Activated naive CD8-positive, alpha-beta T cell treated with anti-CD3 and anti-CD28 coated beads for 36 hours (primary cell): ENCODE measurements around the gene MXRA8. TPM values are rescaled to one million over a fixed set of nuclear protein-coding genes. Genes with fewer than 3 reads are reported as not detected.
"Not testable (repeated sequence)": the region's sequence is repeated elsewhere in the genome, so short reads cannot be mapped to it uniquely, and the experiment has no call there.

Source experiments
- DNase-seq: peaks from one replicate; pipeline ENCODE4 v3.0.0; 2021
- H3K27ac Mint-ChIP-seq: one replicate; pipeline ENCODE4 v1.8.0; 2022; ENCODE audit warnings: mild to moderate bottlenecking, moderate library complexity, mixed read lengths
- H3K27me3 Mint-ChIP-seq: one replicate; pipeline ENCODE4 v1.8.0; 2022; ENCODE audit warnings: mild to moderate bottlenecking, mixed read lengths
- H3K36me3 Mint-ChIP-seq: one replicate; pipeline ENCODE4 v1.8.0; 2021; ENCODE audit warnings: mild to moderate bottlenecking, mixed read lengths
- H3K4me1 Mint-ChIP-seq: one replicate; pipeline ENCODE4 v1.8.0; 2021; ENCODE audit warnings: mixed read lengths
- H3K4me3 Mint-ChIP-seq: one replicate; pipeline ENCODE4 v1.8.0; 2022; ENCODE audit warnings: mild to moderate bottlenecking, moderate library complexity, mixed read lengths
- H3K9me3 Mint-ChIP-seq: one replicate; pipeline ENCODE4 v1.8.0; 2022; ENCODE audit warnings: mixed read lengths
- total RNA-seq, 2 experiments: library from RNA; stranded (reverse); gene quantifications; one replicate each; pipeline ENCODE4 v1.2.3, GENCODE V29; 2021

MXRA8 gene
- total RNA-seq, 2 experiments from 2014 or later = 0.50 to 0.97 TPM

DNA sequence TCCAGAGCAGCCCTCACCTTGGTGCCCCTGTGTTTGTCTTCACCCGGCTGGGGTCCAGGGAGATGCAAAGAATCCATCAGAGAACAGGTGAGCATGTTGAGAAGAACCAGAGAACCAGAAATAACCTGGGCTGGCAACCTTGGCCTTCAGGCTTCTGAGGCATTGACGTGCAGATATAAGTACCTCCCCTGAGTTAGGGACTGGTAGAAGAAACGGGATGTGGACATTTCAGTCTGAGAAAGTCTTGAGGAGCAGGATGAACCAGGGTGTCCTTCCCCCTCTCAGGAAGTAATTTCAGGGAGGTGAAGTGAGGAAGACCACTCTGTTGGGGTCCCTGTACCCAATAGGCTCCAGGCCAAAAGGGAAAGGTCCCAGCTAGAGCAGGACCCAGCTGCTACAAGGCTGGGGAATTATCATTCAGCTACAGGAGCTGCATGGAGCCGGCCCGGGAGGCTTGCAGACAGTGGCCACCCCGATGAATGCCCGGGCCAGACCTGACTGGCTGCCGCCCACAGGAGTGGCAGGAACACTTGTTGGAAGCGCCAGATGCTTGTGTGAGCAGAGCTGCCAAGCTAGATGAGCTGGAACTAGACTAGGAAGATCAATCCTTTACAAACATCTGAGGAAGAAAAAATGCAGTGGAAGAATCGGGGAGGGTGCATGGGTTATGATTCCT lies 18.3 kb upstream of the MXRA8 start:
- Mint-ChIP-seq H3K27me3 (no peaks in the 10 kb centered on the region), H3K36me3 (peaks cover 6% of the 10 kb centered on the region), H3K4me1 (peaks cover 17% of the 10 kb centered on the region), H3K4me3 (peak overlapping the region; percentile 89), H3K9me3 (no peaks in the 10 kb centered on the region), H3K27ac (peak overlapping the region; percentile 62)
- DNase-seq = no peak

DNA sequence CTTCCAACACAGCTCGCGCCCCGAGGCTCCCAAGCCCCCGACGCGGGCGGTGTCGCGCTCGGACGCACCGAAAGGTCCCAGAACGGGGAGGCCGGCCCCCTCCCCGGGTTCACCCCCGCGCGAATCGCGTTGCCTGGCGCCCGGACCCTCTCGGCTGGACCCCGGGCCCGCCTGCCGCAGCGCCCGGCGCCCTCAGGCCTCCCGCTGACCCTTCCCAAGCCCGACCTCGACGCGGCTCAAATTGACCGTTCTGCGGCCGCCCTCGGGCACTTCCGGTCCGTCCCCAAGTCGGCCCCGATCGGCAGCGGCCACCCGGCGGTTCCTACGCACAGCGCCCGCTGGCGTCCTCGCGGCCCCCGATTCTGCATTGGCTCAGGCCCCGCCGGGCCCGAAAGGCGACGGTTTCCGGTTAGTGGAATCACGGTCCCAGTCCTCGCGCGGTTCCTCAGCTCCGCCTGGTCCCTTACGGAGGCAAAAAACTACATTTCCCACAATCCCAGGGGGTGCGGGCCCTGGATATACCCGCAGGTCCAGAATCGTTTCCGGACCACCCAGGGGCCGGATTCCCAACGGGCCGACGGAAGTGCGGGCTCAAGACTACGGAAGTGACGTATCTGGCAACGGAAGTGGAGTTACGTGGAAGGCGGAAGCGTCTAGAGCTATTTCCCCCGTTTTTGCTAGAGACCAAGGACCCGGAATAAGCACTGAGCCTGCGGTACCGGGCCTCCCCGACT lies 16.7 kb upstream of the MXRA8 start, which contains the start of gene AURKAIP1:
TSS of gene AURKAIP1 (minus strand) at position 279 of the 734 bp plus-strand sequence. CDS start 451 bp downstream, outside the sequence.
- Mint-ChIP-seq H3K9me3 (no peaks in the 10 kb centered on the region), H3K4me3 (peak within 1 kb of the TSS; percentile 89), H3K27me3 (no peaks in the 10 kb centered on the region), H3K4me1 (peaks cover 21% of the 10 kb centered on the region), H3K36me3 (peaks cover 6% of the 10 kb centered on the region), H3K27ac (peak within 1 kb of the TSS; percentile 95)
- DNase-seq = peak; percentile 97

DNA sequence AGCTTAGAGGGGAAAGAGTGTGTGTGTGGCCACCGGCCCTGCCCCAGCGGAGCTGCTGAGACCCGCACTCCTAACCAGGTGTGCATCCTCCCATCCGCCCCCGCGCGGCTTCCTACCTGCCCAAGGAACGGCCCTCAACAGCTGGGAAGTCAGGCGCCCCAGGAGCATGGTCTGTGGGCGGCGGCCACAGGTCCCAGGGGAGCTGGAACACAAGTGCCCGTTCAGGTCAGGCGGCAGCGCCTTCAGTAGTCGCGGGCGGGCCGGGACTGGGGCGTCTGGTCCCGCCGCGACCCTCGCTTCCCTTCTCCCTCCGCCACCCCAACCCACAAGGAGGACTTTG lies 16.2 kb upstream of the MXRA8 start:
- Mint-ChIP-seq H3K36me3 (peaks cover 6% of the 10 kb centered on the region), H3K9me3 (no peaks in the 10 kb centered on the region), H3K4me1 (peaks cover 21% of the 10 kb centered on the region), H3K27ac (peak overlapping the region; percentile 66), H3K27me3 (no peaks in the 10 kb centered on the region), H3K4me3 (peak overlapping the region; percentile 89)
- no peak for DNase-seq

DNA sequence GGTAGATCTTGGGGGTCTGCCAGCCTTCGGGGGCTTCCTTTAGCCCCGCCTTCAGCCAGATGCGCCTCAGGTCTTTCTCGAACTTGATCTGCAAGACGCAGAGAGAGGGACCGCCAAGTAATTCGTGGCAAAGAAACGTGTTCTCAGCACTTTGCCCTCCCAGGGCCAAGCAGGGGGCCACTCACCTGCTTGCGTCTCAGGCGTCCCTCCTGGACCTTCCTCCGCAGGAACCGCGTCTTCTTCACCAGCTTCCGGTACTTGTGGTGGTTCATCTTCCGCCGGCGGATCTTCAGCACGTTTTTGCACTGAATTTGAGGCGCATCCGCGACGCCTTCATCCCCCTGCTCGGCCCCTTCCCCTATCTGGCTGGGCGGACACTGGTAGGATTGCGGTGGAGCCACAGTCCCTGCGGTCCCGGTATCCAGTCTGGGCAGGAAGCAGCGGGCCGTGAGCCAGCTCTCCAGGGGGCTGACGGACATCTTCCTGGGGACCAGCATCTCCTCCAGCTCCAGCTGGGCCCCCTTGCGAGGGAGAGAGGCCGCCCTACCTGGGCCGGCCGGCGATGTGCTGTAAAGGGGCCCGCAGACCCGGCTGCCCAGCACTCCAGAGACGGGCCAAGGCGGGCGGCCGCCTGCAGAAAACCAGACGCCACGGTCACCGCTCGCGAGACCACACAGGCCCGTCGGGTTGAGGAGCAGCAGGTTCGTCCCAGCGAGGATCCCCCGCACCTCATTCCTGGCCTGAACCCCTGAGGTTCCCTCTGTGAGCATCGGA lies 15.6 kb upstream of the MXRA8 start:
- Mint-ChIP-seq H3K27ac (peak overlapping the region; percentile 66), H3K36me3 (peaks cover 6% of the 10 kb centered on the region), H3K9me3 (no peaks in the 10 kb centered on the region), H3K4me1 (peaks cover 21% of the 10 kb centered on the region), H3K4me3 (peak overlapping the region; percentile 89), H3K27me3 (no peaks in the 10 kb centered on the region)
- no peak for DNase-seq

DNA sequence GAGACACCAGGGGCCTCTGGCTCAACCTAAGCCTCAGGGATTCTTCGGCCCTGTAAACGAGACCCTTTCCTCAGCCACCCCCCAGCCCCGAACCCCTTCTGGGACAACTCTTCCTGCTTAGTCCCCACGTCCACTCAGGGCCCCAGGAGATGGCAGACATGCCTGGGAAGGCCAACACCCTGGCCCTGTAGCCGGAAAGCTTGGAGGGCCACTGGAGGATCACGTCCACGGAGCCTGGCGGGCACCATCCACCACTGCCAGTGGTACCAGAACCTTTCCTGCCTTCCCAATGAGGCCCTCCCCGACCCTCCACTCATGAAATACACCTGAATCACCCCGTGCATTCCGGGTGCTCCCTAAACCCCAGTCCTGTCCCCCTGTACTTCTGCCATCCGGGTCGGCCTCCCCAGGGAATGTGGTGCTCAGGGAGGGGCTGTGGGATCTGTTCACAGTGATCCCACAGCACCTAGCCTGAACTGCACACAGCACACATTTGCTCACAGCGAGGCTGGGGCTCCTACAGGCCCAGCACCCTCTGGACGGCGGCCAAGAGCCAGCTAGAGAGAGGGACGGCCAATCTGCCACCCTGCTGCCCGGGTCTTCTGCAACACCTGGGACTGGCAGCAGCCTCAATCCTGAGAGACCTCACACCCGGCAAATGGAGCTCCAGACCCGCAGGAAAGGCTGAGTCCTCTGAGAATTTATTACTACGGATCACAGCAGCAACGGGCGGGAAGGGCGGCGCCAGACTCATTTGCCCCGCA lies 14.9 kb upstream of the MXRA8 start:
- DNase-seq = no peak
- Mint-ChIP-seq H3K27me3 (no peaks in the 10 kb centered on the region), H3K4me1 (peaks cover 21% of the 10 kb centered on the region), H3K27ac (peak overlapping the region; percentile 12), H3K36me3 (peaks cover 6% of the 10 kb centered on the region), H3K4me3 (peak overlapping the region; percentile 89), H3K9me3 (no peaks in the 10 kb centered on the region)

DNA sequence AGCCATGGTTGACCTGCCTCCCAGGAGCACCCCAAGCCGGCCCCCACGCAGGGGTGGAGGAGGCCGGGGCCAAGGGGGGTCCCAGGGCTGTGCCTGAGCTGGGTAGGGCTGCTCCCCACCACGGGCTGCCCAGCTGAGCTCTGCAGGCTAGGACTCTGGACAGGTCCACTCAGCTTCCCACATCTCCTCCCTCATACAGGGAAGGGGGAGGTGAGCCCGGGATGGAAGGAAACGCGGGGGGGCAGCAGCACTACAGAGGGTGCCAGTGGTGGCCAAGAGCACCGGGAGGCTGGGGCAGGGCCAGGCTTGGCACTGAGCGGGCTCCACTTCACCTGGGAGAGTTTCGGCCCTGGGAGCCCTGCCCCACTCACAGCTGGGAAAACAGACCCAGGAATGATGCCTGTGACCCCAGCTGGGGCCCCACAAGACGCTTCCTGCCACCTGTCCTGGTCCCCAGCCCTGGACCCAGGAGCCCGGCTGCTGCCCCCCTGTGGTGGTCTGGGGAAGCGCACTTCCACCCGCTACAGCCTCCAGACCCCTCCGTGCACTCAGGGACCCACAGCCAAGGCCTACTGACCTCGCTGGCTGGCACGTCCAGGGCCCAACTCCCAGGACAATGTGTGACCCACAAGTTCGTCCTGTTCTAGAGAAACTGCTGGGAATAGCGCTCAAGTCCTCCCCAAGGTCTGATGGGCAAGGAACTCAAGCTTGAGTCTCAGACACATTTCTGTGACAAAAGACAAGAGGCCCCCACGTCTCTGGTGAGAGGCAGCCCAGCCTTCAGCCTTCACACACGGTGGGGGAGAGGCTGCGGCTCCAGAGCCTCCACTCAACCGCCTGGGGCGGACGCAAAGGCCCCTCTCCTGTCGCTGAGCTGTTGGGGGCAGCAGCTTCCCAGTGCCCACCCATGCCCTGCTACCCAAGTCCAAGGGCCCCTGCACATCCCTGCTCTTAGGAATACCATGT lies 13.7 kb upstream of the MXRA8 start:
- no peak overlapping the region for H3K4me3 Mint-ChIP-seq
- no peaks in the 10 kb centered on the region for H3K9me3 Mint-ChIP-seq
- peak; percentile 81 for DNase-seq
- peaks cover 21% of the 10 kb centered on the region for H3K4me1 Mint-ChIP-seq
- H3K27ac Mint-ChIP-seq = peak overlapping the region; percentile 42
- H3K27me3 Mint-ChIP-seq = no peaks in the 10 kb centered on the region
- peaks cover 6% of the 10 kb centered on the region for H3K36me3 Mint-ChIP-seq

DNA sequence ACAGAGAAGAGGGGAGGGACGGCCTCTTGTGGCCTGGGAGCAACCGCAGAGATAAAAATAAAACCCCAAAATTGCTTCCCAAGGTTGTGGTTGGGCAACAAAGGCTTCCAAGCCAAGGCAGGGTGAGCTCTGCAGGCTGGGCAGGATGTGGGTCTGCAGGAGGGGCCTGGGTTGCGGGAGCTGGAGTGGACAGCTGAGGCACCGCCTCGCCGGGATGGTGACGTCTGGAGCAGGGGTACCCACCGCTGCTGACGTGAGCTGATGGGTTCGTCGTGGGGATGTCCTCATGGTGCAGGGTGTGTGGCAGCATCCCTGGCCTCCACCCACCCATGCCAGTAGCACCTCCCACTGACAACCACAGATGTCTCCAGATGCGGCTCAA lies 13.0 kb upstream of the MXRA8 start:
- peak overlapping the region; percentile 9 for H3K4me3 Mint-ChIP-seq

DNA sequence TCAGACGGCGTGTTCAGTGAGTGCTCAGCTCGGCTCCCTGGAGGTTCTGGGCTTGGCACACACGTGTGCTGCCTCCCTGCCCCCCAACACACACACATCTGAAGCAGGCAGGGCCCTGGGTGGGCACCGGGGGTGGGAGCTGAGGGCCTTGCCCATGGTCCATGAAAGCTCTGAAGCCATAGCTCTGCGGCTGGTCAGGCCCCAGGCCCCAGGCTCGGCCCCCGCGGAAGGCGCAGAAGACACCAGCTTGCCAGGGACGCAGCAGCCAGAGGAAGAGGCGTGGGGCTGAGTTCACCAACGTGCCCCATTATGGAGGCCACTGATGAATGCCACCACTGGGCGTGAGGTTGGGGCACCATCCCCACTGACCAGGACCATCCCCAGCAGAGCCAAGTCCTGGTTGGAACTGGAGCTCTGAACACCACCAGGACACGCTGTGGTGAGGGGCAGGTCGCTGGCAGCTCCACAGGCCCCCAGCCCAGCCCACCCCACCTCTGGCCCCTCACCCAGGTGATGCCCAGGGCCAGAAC lies 12.5 kb upstream of the MXRA8 start:
- Mint-ChIP-seq H3K9me3 (no peaks in the 10 kb centered on the region), H3K4me1 (peaks cover 16% of the 10 kb centered on the region), H3K36me3 (peaks cover 4% of the 10 kb centered on the region)

More for the DNA sequence above, 13.0 kb upstream of the MXRA8 start:
- Mint-ChIP-seq H3K9me3 (no peaks in the 10 kb centered on the region), H3K27me3 (no peaks in the 10 kb centered on the region), H3K36me3 (peaks cover 4% of the 10 kb centered on the region), H3K4me1 (peaks cover 18% of the 10 kb centered on the region), H3K27ac (no peak overlapping the region)
- DNase-seq = peak; percentile 46

DNA sequence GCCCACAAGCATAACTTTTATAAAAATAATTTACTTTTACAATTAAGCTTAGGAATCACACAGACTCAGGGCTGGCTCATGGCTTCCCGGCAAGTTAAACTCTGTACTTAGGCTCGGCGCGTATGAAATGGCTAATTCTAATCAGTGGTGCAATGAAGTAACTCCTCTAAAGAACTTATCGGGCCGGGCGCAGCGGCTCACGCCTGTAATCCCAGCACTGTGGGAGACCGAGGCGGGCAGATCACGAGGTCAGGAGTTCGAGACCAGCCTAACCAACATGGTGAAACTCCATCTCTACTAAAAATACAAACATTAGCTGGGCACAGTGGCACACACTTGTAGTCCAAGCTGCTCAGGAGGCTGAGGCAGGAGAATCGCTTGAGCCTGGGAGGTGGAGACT lies 11.7 kb upstream of the MXRA8 start:
- not testable (repeated sequence) for H3K36me3 Mint-ChIP-seq, H3K27me3 Mint-ChIP-seq, H3K4me3 Mint-ChIP-seq, H3K27ac Mint-ChIP-seq, DNase-seq, H3K9me3 Mint-ChIP-seq
- peaks cover 16% of the 10 kb centered on the region for H3K4me1 Mint-ChIP-seq

More for the DNA sequence above, 12.5 kb upstream of the MXRA8 start:
- DNase-seq = no peak
- no peaks in the 10 kb centered on the region for H3K27me3 Mint-ChIP-seq
- no peak overlapping the region for H3K27ac Mint-ChIP-seq
- no peak overlapping the region for H3K4me3 Mint-ChIP-seq

DNA sequence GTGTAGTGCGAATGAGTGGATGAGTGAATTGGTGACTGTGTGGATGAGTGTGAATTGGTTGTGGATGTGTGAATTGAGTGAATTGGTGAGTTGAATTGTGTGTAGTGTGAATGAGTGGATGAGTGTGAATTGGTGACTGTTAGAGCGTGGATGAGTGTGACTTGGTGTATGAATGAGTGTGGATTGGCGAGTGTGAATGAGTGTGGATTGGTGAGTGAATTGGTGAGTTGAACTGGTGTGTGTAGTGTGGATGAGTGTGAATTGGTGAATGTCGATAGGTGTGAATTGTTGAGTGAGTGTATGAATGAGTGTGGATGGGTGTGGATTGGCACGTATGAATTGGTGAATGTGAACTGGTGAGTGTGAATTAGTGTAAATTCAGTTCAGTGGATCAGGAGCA lies 9.0 kb upstream of the MXRA8 start:
- H3K27me3 Mint-ChIP-seq = no peaks in the 10 kb centered on the region
- H3K9me3 Mint-ChIP-seq = no peaks in the 10 kb centered on the region
- no peak overlapping the region for H3K4me3 Mint-ChIP-seq
- H3K27ac Mint-ChIP-seq = no peak overlapping the region
- no peak for DNase-seq
- H3K36me3 Mint-ChIP-seq = peaks cover 1% of the 10 kb centered on the region
- peaks cover 6% of the 10 kb centered on the region for H3K4me1 Mint-ChIP-seq

DNA sequence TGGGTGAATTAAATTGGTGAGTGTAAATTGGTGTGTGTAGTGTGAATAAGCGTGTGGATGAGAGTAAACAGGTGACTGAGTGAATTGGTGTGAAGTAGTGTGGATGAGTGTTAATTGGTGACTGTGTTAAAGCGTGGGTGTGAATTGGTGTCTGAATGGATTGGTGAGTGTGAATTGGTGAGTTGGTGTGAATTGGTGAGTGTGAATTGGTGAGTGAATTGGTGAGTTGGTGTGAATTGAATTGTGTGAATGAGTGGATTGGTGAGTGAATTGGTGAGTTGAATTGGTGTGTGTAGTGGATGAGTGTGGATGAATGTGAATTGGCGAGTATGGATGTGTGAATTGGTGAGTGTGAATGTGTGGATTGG lies 8.3 kb upstream of the MXRA8 start:
- H3K4me3 Mint-ChIP-seq = no peak overlapping the region
- no peak for DNase-seq
- H3K9me3 Mint-ChIP-seq = no peaks in the 10 kb centered on the region
- no peaks in the 10 kb centered on the region for H3K27me3 Mint-ChIP-seq
- H3K27ac Mint-ChIP-seq = no peak overlapping the region
- no peaks in the 10 kb centered on the region for H3K36me3 Mint-ChIP-seq
- H3K4me1 Mint-ChIP-seq = peaks cover 4% of the 10 kb centered on the region

DNA sequence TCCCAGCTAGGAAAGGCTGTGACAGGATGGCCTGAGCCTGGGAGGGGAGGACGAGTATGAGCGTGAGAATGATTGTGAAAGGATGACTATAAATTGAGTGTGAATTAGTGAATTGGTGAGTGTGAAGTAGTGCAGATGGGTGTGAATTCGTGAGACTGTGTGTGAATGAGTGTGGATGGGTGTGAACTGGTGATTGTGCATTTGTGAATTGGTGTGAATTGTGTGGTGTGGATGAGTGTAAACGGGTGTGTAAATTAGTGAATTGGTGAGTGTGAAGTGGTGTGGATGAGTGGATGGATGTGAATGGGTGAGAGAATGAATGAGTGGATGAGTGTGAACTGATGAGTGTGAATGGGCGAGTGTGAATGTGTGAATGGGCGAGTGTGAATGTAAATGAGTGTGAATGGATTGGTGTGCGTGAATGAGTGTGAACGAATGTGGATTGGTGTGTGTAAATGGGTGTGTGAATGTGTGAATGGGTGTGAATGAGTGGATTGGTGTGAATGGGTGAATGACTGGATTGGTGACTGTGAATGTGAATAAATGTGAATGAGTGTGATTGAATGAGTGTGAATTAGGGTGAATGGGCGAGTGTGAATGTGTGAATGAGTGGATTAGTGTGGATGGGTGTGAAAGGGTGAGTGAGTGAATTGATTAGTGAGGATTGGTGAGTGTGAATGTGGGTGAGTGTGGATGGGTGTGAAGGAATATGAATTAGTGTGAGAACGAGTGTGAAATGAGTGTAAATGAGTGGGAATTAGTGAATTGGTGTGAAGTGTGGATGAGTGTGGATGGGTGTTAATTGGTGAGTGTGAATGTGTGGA lies 7.7 kb upstream of the MXRA8 start:
- no peak overlapping the region for H3K27ac Mint-ChIP-seq
- no peaks in the 10 kb centered on the region for H3K4me1 Mint-ChIP-seq
- no peak for DNase-seq
- H3K36me3 Mint-ChIP-seq = no peaks in the 10 kb centered on the region
- H3K27me3 Mint-ChIP-seq = no peaks in the 10 kb centered on the region
- H3K9me3 Mint-ChIP-seq = no peaks in the 10 kb centered on the region
- H3K4me3 Mint-ChIP-seq = no peak overlapping the region

DNA sequence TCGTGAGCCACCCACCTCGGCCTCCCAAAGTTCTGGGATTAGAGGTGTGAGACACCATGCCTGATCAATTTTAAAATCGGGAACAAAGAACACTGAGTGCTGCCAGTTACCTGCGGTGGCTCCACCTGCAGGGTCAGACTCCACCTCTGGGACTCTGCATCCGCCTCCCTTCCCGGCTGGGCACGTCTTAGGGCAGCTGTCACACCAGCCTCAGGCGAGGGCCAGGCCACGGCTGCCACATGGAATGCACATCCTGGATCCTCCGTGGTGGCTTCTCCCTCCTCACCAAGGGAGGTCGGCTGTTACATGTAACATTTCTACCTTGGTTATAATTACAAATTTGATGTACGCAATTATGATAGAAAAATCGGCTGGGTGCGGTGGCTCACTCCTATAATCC lies 5.9 kb upstream of the MXRA8 start:
- no peak for DNase-seq
- H3K4me3 Mint-ChIP-seq = no peak overlapping the region
- H3K27ac Mint-ChIP-seq = no peak overlapping the region
- peaks cover 4% of the 10 kb centered on the region for H3K4me1 Mint-ChIP-seq
- H3K27me3 Mint-ChIP-seq = no peaks in the 10 kb centered on the region
- no peaks in the 10 kb centered on the region for H3K36me3 Mint-ChIP-seq
- H3K9me3 Mint-ChIP-seq = no peaks in the 10 kb centered on the region
